Measurements from ENCODE around the gene FEZF1. TPM values are rescaled to one million over a fixed set of nuclear protein-coding genes. Genes with fewer than 3 reads are reported as not detected.

FEZF1 gene
- total RNA-seq, 1 experiment from 2014 or later = not detected

GRCh38 chr7:122256046-122256445, 48.5 kb downstream of the FEZF1 start:
- no peak overlapping the region for H3K4me2 ChIP-seq
- TF ChIP-seq EZH2 (IDR thresholded peaks at IDR 0.05; ENCODE audit: low read depth) (no peak), CTCF (conservative IDR thresholded peaks at IDR 0.05) (no peak)

GRCh38 chr7:122255454-122255853, 49.1 kb downstream of the FEZF1 start:
- Histone ChIP-seq H2AFZ (no peak overlapping the region), H3K9me3 (ENCODE audit: insufficient read depth, low read depth) (no peaks in the 10 kb centered on the region), H3K27me3 (ENCODE audit: insufficient read depth, low read depth) (no peaks in the 10 kb centered on the region), H3K4me1 (replicated peaks; ENCODE audit: insufficient read depth) (no peaks in the 10 kb centered on the region), H3K27ac (no peak overlapping the region), H3K79me2 (ENCODE audit: low read depth) (no peaks in the 10 kb centered on the region), H3K4me2 (no peak overlapping the region), H3F3A (ENCODE audit: insufficient read depth, low read depth) (no peaks in the 10 kb centered on the region), H3K9me2 (ENCODE audit: insufficient read depth) (no peaks in the 10 kb centered on the region), H4K20me1 (ENCODE audit: insufficient read depth) (no peaks in the 10 kb centered on the region), H3K4me3 (no peak overlapping the region), H3K36me3 (ENCODE audit: low read depth) (no peaks in the 10 kb centered on the region)
- intact Hi-C loops (cut with micrococcal nuclease; ENCODE audit: unreplicated experiment) = no loop called here
- ChIA-PET POLR2A (ENCODE audit: unreplicated experiment) (no interaction called here), CTCF (no interaction called here)
- TF ChIP-seq EZH2 (IDR thresholded peaks at IDR 0.05; ENCODE audit: low read depth) (no peak), CTCF (conservative IDR thresholded peaks at IDR 0.05) (no peak)
- no peak for DNase-seq
- BruUV-seq (replicated peaks) = no TSS peak

More at GRCh38 chr7:122256046-122256445, 48.5 kb downstream of the FEZF1 start:
- intact Hi-C loops (cut with micrococcal nuclease; ENCODE audit: unreplicated experiment) = no loop called here
- no peaks in the 10 kb centered on the region for H3K9me2 ChIP-seq (ENCODE audit: insufficient read depth)
- no peak overlapping the region for H2AFZ ChIP-seq
- DNase-seq = no peak
- H3K4me3 ChIP-seq = no peak overlapping the region
- no TSS peak for BruUV-seq (replicated peaks)
- no peaks in the 10 kb centered on the region for H4K20me1 ChIP-seq (ENCODE audit: insufficient read depth)
- POLR2A ChIA-PET (ENCODE audit: unreplicated experiment) = no interaction called here
- H3K4me1 ChIP-seq (replicated peaks; ENCODE audit: insufficient read depth) = no peaks in the 10 kb centered on the region
- CTCF ChIA-PET = no interaction called here
- H3K9me3 ChIP-seq (ENCODE audit: insufficient read depth, low read depth) = no peaks in the 10 kb centered on the region
- no peaks in the 10 kb centered on the region for H3K36me3 ChIP-seq (ENCODE audit: low read depth)
- H3K79me2 ChIP-seq (ENCODE audit: low read depth) = no peaks in the 10 kb centered on the region
- no peak overlapping the region for H3K27ac ChIP-seq
- H3F3A ChIP-seq (ENCODE audit: insufficient read depth, low read depth) = no peaks in the 10 kb centered on the region
- no peaks in the 10 kb centered on the region for H3K27me3 ChIP-seq (ENCODE audit: insufficient read depth, low read depth)

Other genes with a start within 250 kb of the FEZF1 start
- gene AASS, start 160.5 kb downstream of the FEZF1 start, total RNA-seq (2021) = 6.5 and 8.5 TPM in 2 replicates

Measured in PC-9 (cell line).